K562 (cell line): Measurements from ENCODE around the gene SLC7A8. TPM values are rescaled to one million over a fixed set of nuclear protein-coding genes. Genes with fewer than 3 reads are reported as not detected.

Source experiments
- ATAC-seq: fragments of 200-7000 bp; cut with Tn5 transposase; 3 replicates; pipeline ENCODE4 v1.9.1; 2020; ENCODE audit warnings: moderate library complexity
- BruUV-seq: library from RNA; stranded (reverse); fragments of 400-500 nt; replicated peaks from 2 replicates; lab custom pipeline; 2021; lab: Mats Ljungman, UMichigan
- CTCF ChIA-PET: fragments of 300-600 bp; formaldehyde crosslinking; extraction: SDS; loops from one replicate; lab custom pipeline; 2021; ENCODE audit warnings: low intra/inter-chr PET ratio; lab: Yijun Ruan, JAX
- POLR2A ChIA-PET: fragments of 300-600, 350-650 bp; sonication (Branson Sonifier 250); formaldehyde crosslinking; extraction: SDS; loops from one replicate; lab custom pipeline; 2021; ENCODE audit warnings: antibody characterized with exemption, inconsistent platforms; lab: Yijun Ruan, JAX
- DNase-seq, 4 experiments: peaks; one replicate each; pipeline versions ENCODE4 v3.0.0 to v3.0.0-alpha.2; 2011 to 2018; ENCODE audit warnings: low spot score in 3 of 4, mixed read lengths in 3 of 4; ENCODE audit errors: extremely low read depth in 1 of 4
- FAIRE-seq: peaks from 2 replicates; lab custom pipeline; 2011; peaks lifted over from hg19 to GRCh38; lab: Jason Lieb, UNC
- H2AFZ ChIP-seq: 2 replicates; pipeline ENCODE4 v1.6.0; 2011; ENCODE audit warnings: low read depth, low read length, control low read depth, inconsistent platforms
- H3K27ac ChIP-seq: fragments of 200-600 bp; 3 replicates; pipeline ENCODE4 v1.8.0; 2011; ENCODE audit warnings: low read depth, mild to moderate bottlenecking, control low read depth, inconsistent platforms, low read length, moderate library complexity, mixed read lengths; ENCODE audit errors: extremely low read depth
- H3K27me3 ChIP-seq, 2 experiments: fragments of 300-600 bp in 1 of 2; 2 replicates in 1 of 2; 3 replicates in 1 of 2; pipeline versions ENCODE4 v1.6.0 to v1.8.0; 2011; ENCODE audit warnings: inconsistent platforms in 2 of 2, low read length in 2 of 2, mild to moderate bottlenecking in 1 of 2, mixed read lengths in 1 of 2, moderate library complexity in 1 of 2; ENCODE audit not compliant: control insufficient read depth in 2 of 2, insufficient read depth in 2 of 2
- H3K36me3 ChIP-seq: fragments of 300-600 bp; 3 replicates; pipeline ENCODE4 v1.8.0; 2011; ENCODE audit warnings: mild to moderate bottlenecking, low read length, inconsistent platforms; ENCODE audit not compliant: control insufficient read depth, insufficient read depth
- H3K4me1 ChIP-seq, 2 experiments: fragments of 200-600 bp in 1 of 2; replicated peaks in 1 of 2; 2 replicates in 1 of 2; 3 replicates in 1 of 2; pipeline versions ENCODE4 v1.5.1 to v1.8.0; 2011; ENCODE audit warnings: inconsistent platforms in 2 of 2, low read length in 2 of 2, mild to moderate bottlenecking in 1 of 2, mixed read lengths in 1 of 2, moderate library complexity in 1 of 2; ENCODE audit not compliant: control insufficient read depth in 2 of 2, insufficient read depth in 2 of 2
- H3K4me2 ChIP-seq: 2 replicates; pipeline ENCODE4 v1.6.1; 2011; ENCODE audit warnings: low read length, control low read depth, inconsistent platforms, mixed read lengths; ENCODE audit not compliant: insufficient read depth
- H3K4me3 ChIP-seq: fragments of 200-600 bp; sonication (generic), shearing (Covaris generic); 2 replicates; pipeline ENCODE4 v1.5.1; 2016; ENCODE audit warnings: control low read depth, inconsistent platforms
- H3K79me2 ChIP-seq: fragments of 200-600 bp; 3 replicates; pipeline ENCODE4 v1.8.0; 2011; ENCODE audit warnings: low read length, inconsistent platforms; ENCODE audit not compliant: control insufficient read depth, insufficient read depth
- H3K9ac ChIP-seq, 2 experiments: 2 replicates each; pipeline versions ENCODE4 v1.6.0 to v1.6.1; 2011; ENCODE audit warnings: low read depth in 2 of 2, low read length in 2 of 2, control low read depth in 1 of 2, inconsistent platforms in 1 of 2, mild to moderate bottlenecking in 1 of 2, mixed read lengths in 1 of 2; ENCODE audit not compliant: insufficient read depth in 1 of 2
- H3K9me1 ChIP-seq: one replicate; pipeline ENCODE4 v1.6.0; 2011; ENCODE audit warnings: inconsistent platforms, mild to moderate bottlenecking, low read length, moderate library complexity; ENCODE audit not compliant: control insufficient read depth, insufficient read depth
- H3K9me3 ChIP-seq: replicated peaks from 2 replicates; pipeline ENCODE4 v1.5.1; 2011; ENCODE audit warnings: low read depth, low read length, inconsistent platforms; ENCODE audit not compliant: control insufficient read depth, insufficient read depth
- H4K20me1 ChIP-seq: replicated peaks from 2 replicates; pipeline ENCODE4 v1.6.1; 2011; ENCODE audit warnings: low read length, inconsistent platforms, mixed read lengths; ENCODE audit not compliant: control insufficient read depth, insufficient read depth
- BCOR ChIP-seq: fragments of 450-650 bp; IDR thresholded peaks from 2 replicates; pipeline ENCODE4 v1.6.1; 2016
- DNMT1 ChIP-seq: fragments of 450-650 bp; IDR thresholded peaks from 2 replicates; pipeline ENCODE4 v1.6.1; 2016; ENCODE audit warnings: antibody characterized with exemption, mild to moderate bottlenecking
- PPARD ChIP-seq: fragments of 250-450 bp; sonication (Bioruptor Pico); IDR thresholded peaks from 2 replicates; pipeline ENCODE4 v1.8.0; 2022; ENCODE audit warnings: inconsistent platforms, mild to moderate bottlenecking, moderate library complexity
- SMAD2 ChIP-seq: fragments of 150-350 bp; IDR thresholded peaks from 2 replicates; pipeline ENCODE4 v1.6.1; 2014; ENCODE audit warnings: low read depth, mild to moderate bottlenecking, low read length
- TEAD1 ChIP-seq, 2 experiments: fragments of 450-650 bp in 1 of 2; sonication (generic) in 1 of 2; formaldehyde crosslinking; IDR thresholded peaks; 2 replicates each; pipeline versions ENCODE4 v1.4.0 to v1.8.0; 2020 to 2022; ENCODE audit warnings: mild to moderate bottlenecking in 2 of 2, missing genetic modification reagents in 1 of 2
- ZNF277 ChIP-seq: fragments of 250-450 bp; sonication (Bioruptor Pico); IDR thresholded peaks from 2 replicates; pipeline ENCODE4 v1.8.0; 2022; ENCODE audit warnings: inconsistent platforms, mild to moderate bottlenecking, moderate library complexity, borderline replicate concordance
- WGBS: fragments of 100-300 bp; shearing (Covaris generic); methylation state at CpG from one replicate; pipeline ENCODE4 v1.1.6; 2016; ENCODE audit warnings: low coverage, mixed read lengths; ENCODE audit not compliant: insufficient coverage; ENCODE audit errors: missing lambda C conversion rate; 5-methylcytosine and 5-hydroxymethylcytosine counted together
- in situ Hi-C: fragments of 300-500 bp; cut with MboI; formaldehyde crosslinking; loops from 4 replicates; pipeline ENCODE4 v1.15.0; 2018; ENCODE audit warnings: inconsistent platforms, mixed read lengths
- intact Hi-C: fragments of 100-400 bp; cut with micrococcal nuclease; formaldehyde crosslinking; loops from 2 replicates; pipeline ENCODE4 v1.14.2; 2022
- polyA plus RNA-seq, 8 experiments: library from polyadenylated mRNA; depleted of rRNA in 4 of 8; stranded (reverse) in 5 of 8; unstranded in 3 of 8; fragments of >200 nt; fragmentation: Nextera tagmentation in 2 of 8; fragmentation: Illumina TruSeq in 1 of 8; extraction: Ambion mirVana in 2 of 8; extraction: Trizol in 1 of 8; gene quantifications; 2 replicates each; pipeline versions ENCODE4 v1.2.1 to v1.2.3, GENCODE V29; 2011 to 2014; ENCODE audit warnings: inconsistent platforms in 1 of 8, missing spikeins in 1 of 8
- total RNA-seq, 7 experiments: library from RNA; depleted of rRNA in 6 of 7; stranded (reverse); fragments of >200 nt in 6 of 7; fragmentation: Illumina TruSeq in 2 of 7; extraction: Trizol in 2 of 7; gene quantifications; 2 replicates each; pipeline versions ENCODE4 v1.2.1 to v1.2.3, GENCODE V29; 2011 to 2021; ENCODE audit warnings: low replicate concordance in 1 of 7
- TF ChIP-seq, protein P1 (sequence below): fragments of 250-450 bp; sonication (Bioruptor Pico); IDR thresholded peaks from 2 replicates; pipeline ENCODE4 v1.5.0; 2021
- TF ChIP-seq, protein P2 (sequence below): fragments of 450-650 bp; IDR thresholded peaks from 2 replicates; pipeline ENCODE4 v1.6.1; 2018; ENCODE audit warnings: mild to moderate bottlenecking, low read depth; ENCODE audit not compliant: partially characterized antibody

The SLC7A8 gene
- total and polyA plus RNA-seq, 9 of the 15 experiments (the other 6 are each of a cell fraction or from before 2014, with no cell fraction given): 2.0 to 33.0 (median 6.0) TPM

GRCh38 chr14:23181946-23182345, 1.5 kb downstream of the SLC7A8 start (continued):
- peak; percentile 49; the same call in 1 of the 2 replicates for TF ChIP-seq BCOR
- TF ChIP-seq, protein P1, sequence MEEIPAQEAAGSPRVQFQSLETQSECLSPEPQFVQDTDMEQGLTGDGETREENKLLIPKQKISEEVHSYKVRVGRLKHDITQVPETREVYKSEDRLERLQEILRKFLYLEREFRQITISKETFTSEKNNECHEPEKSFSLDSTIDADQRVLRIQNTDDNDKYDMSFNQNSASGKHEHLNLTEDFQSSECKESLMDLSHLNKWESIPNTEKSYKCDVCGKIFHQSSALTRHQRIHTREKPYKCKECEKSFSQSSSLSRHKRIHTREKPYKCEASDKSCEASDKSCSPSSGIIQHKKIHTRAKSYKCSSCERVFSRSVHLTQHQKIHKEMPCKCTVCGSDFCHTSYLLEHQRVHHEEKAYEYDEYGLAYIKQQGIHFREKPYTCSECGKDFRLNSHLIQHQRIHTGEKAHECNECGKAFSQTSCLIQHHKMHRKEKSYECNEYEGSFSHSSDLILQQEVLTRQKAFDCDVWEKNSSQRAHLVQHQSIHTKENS (CRISPR knock-in tag): no peak

- Histone ChIP-seq H4K20me1 (no peaks in the 10 kb centered on the region), H3K27me3 (no peaks in the 10 kb centered on the region), H3K79me2 (no peaks in the 10 kb centered on the region), H3K9ac (peak overlapping the region in 1 of 2 experiments; percentile 10; a peak in 1 of 4 replicates), H3K4me1 (peaks cover 17 to 20% of the 10 kb centered on the region in 2 experiments; a peak in 4 of 5 replicates), H3K27ac (no peak overlapping the region), H3K4me2 (no peak overlapping the region), H3K9me3 (no peaks in the 10 kb centered on the region), H3K36me3 (no peaks in the 10 kb centered on the region), H3K9me1 (no peaks in the 10 kb centered on the region), H3K4me3 (no peak overlapping the region), H2AFZ (no peak overlapping the region)
- no peak for FAIRE-seq
- POLR2A ChIA-PET: interaction anchor here (0.6 to 1.5 kb wide), 5 partner anchors 11 to 63 kb away, joined by 3 to 4 read pairs (median 3); no protein-coding TSS in a partner anchor
- 34% methylated on average over 3 of the region's 3 CpGs for WGBS
- in situ Hi-C loops: no loop called here
- CTCF ChIA-PET: interaction anchor here (1.0 kb wide), 1 partner anchor 61 kb away, joined by 4 read pairs; no protein-coding TSS in a partner anchor
- ATAC-seq: no peak
- DNase-seq: no peak
- no TSS peak for BruUV-seq
- TF ChIP-seq DNMT1: no peak
- TF ChIP-seq SMAD2: no peak
- TF ChIP-seq ZNF277: no peak
- TF ChIP-seq, protein P2, sequence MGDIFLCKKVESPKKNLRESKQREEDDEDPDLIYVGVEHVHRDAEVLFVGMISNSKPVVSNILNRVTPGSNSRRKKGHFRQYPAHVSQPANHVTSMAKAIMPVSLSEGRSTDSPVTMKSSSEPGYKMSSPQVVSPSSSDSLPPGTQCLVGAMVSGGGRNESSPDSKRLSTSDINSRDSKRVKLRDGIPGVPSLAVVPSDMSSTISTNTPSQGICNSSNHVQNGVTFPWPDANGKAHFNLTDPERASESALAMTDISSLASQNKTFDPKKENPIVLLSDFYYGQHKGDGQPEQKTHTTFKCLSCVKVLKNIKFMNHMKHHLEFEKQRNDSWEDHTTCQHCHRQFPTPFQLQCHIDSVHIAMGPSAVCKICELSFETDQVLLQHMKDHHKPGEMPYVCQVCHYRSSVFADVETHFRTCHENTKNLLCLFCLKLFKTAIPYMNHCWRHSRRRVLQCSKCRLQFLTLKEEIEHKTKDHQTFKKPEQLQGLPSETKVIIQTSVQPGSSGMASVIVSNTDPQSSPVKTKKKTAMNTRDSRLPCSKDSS: no peak
- TF ChIP-seq, protein P1 (CRISPR knock-in tag): no peak
- TF ChIP-seq TEAD1 (CRISPR knock-in tag; IDR thresholded peaks at IDR 0.05): no peak
- no peak for TF ChIP-seq PPARD (CRISPR knock-in tag)
- intact Hi-C loops: no loop called here
These were observed 2.0 kb downstream of the SLC7A8 start for GRCh38 chr14:23181453-23181852.
